GM10248 (cell line): Measurements from ENCODE around the gene ILKAP.

Source experiments
- CTCF ChIA-PET: fragments of 300-600 bp; sonication (Branson Sonifier 250); formaldehyde crosslinking; extraction: SDS; loops from one replicate; lab custom pipeline; 2021; ENCODE audit warnings: antibody characterized with exemption; lab: Yijun Ruan, JAX
- POLR2A ChIA-PET: fragments of 350-650 bp; sonication (Branson Sonifier 250); formaldehyde crosslinking; extraction: SDS; loops from one replicate; lab custom pipeline; 2020; ENCODE audit warnings: antibody characterized with exemption; lab: Yijun Ruan, JAX
- DNase-seq: peaks from one replicate; pipeline ENCODE4 v3.0.0; 2012; ENCODE audit errors: extremely low spot score
- TF ChIP-seq, protein P1 (sequence below): IDR thresholded peaks from 2 replicates; pipeline ENCODE4 v1.5.1; 2012; ENCODE audit warnings: mild to moderate bottlenecking, low read depth; ENCODE audit errors: extremely low read depth, missing control alignments, control extremely low read depth

The ILKAP gene

DNA sequence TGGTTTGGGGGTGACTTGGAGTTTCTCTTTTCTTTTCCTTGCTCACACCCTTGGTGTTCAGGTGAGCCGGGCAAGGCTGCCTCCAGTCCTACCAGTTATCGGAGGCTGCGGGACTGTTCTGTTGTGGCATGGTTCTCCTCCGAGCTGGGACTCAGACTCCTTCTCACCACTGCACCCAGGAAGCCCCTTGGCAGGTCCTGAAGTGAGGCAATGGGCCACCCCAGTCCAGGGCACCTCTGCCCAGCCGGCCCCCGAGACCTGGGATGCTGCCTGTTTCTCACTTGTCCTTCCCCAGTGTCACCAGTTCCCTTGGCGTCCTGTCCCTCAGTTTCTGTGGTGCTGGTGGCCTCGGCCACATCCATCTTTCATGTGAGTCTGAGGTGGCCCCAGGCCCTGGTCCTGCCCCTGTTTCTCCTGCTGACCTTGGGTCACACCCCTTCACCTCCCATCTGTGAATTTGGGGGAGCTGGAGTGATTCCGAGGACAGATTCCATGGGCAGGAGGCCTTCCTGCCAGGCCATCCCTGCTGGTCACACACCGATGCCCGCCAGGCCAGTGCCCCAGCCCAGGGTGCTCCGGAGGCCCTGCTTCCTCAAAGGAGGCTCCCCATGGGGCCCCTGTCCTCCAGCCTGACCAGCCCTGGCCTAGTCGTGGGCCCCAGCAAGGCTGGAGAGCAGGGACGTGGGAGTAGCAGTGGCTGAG is 71.6 kb downstream of the ILKAP start:
- TF ChIP-seq, protein P1, sequence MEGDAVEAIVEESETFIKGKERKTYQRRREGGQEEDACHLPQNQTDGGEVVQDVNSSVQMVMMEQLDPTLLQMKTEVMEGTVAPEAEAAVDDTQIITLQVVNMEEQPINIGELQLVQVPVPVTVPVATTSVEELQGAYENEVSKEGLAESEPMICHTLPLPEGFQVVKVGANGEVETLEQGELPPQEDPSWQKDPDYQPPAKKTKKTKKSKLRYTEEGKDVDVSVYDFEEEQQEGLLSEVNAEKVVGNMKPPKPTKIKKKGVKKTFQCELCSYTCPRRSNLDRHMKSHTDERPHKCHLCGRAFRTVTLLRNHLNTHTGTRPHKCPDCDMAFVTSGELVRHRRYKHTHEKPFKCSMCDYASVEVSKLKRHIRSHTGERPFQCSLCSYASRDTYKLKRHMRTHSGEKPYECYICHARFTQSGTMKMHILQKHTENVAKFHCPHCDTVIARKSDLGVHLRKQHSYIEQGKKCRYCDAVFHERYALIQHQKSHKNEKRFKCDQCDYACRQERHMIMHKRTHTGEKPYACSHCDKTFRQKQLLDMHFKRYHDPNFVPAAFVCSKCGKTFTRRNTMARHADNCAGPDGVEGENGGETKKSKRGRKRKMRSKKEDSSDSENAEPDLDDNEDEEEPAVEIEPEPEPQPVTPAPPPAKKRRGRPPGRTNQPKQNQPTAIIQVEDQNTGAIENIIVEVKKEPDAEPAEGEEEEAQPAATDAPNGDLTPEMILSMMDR, result no peak
- POLR2A ChIA-PET, result no interaction called here
- CTCF ChIA-PET, result interaction anchor here (1.3 to 1.5 kb wide), 2 partner anchors 7 to 131 kb away, joined by 4 to 6 read pairs; no protein-coding TSS in a partner anchor
- no peak for DNase-seq

DNA sequence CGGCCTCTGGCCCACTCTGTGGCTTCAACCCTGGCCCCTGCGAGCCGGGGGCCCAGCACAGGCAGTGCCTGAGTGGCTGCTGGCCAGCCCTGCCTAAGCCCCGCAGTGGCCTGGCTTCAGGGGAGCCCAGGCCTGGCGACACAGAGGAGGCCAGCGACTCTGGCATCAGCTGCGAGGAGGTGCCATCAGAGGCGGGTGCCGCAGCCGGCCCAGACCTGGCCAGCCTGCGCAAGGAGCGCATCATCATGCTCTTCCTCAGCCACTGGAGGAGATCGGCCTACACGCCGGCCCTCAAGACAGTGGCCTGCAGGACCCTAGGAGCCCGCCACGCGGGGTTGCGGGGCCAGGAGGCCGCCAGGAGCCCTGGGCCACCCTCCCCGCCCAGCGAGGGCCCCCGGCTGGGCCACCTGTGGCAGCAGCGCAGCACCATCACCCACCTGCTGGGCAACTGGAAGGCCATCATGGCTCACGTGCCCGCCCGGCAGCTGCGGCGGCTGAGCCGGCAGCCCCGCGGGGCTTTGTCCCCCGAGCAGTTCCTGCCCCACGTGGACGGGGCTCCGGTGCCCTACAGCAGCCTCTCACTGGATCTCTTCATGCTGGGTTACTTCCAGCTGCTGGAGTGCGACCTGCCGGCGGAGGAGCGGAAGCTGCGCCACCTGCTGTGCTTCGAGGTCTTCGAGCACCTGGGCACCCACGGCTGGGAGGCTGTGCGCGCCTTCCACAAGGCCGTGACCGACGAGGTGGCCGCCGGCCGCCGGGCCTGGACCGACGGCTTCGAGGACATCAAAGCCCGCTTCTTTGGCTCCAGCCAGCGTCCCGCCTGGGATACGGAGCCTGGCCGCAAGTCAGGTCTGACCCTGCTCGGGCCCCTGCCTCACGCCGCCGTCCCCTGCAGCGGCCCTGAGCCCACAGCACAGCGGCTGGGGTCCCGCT is 72.5 kb downstream of the ILKAP start:
- ChIA-PET POLR2A (no interaction called here), CTCF (interaction anchor here (1.3 kb wide), 2 partner anchors 8 kb away, joined by 4 to 5 read pairs; partner anchors contain the start of gene KLHL30)
- DNase-seq, result no peak
- TF ChIP-seq, protein P1, result no peak

DNA sequence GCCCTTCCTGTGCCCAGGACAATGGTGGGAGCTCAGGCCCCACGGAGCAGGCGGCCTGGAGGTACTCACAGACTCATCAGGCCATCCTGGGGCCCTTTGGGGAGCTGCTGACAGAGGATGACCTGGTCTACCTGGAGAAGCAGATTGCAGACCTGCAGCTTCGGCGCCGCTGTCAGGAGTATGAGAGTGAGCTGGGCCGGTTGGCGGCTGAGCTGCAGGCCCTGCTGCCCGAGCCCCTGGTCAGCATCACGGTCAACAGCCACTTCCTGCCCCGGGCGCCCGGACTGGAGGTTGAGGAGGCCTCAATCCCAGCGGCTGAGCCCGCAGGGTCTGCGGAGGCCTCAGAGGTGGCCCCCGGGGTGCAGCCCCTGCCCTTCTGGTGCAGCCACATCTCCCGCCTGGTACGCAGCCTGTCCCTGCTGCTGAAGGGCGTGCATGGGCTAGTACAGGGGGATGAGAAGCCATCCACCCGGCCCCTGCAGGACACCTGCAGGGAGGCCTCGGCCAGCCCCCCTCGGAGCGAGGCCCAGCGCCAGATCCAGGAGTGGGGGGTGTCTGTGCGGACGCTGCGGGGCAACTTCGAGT is 73.3 kb downstream of the ILKAP start:
- TF ChIP-seq, protein P1, result no peak
- POLR2A ChIA-PET, result interaction anchor here (0.5 kb wide), 1 partner anchor 335 kb away, joined by 3 read pairs; no protein-coding TSS in a partner anchor
- CTCF ChIA-PET, result interaction anchor here (1.3 kb wide), 1 partner anchor 8 kb away, joined by 5 read pairs; the partner anchor contains the start of gene KLHL30
- DNase-seq, result no peak

DNA sequence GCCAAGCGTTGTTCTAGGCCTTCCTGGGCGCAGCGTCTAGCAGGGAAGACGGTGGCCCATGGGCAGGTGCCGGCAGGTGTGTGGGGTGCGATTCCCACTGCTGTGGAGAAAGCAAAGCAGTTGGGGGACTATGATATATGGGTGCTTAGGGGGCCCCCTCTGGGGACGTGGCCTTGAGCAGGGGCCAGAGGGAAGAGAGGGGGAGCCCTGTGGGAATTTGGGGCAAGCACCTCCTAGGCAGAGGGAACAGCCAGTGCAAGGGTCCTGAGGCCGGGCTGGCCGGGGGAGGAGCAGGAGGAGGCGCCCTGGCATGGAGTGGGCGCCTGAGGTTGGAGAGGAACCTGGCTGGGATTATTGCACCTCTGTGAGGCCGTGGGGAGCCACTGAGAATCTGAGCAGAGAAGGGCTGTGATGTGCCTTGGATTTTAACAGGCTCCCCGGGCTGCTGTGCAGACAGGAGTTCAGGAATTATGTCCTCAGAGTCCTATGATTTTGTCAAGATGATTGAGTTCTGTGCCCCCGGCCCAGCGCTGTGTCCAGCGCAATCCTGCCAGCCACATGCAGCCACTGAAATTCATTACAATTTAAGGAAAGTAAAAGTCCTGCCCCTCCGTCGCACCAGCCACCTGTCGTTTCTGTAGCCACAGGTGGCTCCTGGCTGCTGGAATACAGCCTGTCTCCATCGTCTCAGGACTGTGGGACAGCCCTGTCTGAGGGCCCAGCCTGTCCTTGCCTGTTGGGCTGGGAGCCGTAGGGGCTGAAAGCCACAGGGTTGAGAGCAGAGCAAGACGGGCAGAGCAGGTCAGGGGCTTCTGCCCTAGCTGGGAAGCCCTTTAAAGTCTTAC is 74.1 kb downstream of the ILKAP start:
- TF ChIP-seq, protein P1, result no peak
- POLR2A ChIA-PET, result no interaction called here
- CTCF ChIA-PET, result interaction anchor here (1.1 to 1.3 kb wide), 2 partner anchors 9 to 14 kb away, joined by 5 read pairs; partner anchors contain the start of gene KLHL30
- no peak for DNase-seq

DNA sequence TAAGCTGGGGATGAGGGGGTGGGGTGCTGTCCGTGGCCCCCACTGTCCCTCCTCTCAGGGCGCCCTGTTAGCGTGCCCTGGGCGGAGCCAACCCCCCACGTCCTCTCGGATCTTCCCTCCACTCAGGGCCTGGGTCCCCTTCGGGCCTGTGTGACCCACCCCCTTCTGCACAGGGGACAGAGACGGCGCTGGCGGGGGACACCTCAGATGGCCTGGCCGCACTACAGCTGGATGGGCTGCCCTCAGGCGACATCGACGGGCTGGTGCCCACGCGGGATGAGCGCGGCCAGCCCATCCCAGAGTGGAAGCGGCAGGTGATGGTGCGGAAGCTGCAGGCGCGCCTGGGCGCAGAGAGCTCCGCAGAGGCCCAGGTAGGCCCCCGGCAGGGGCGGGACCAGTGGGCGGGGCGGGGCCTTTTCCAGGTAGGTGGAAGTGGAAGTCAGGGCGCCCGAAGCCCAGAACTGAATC is 74.9 kb downstream of the ILKAP start:
- ChIA-PET POLR2A (no interaction called here), CTCF (interaction anchor here (1.0 to 1.1 kb wide), 2 partner anchors 11 to 13 kb away, joined by 3 to 5 read pairs; no protein-coding TSS in a partner anchor)
- no peak for DNase-seq
- TF ChIP-seq, protein P1, result no peak
